MM.1S (cell line): Measurements from ENCODE around the gene TMEM184A.

Experiments
- DNase-seq: peaks from one replicate; pipeline ENCODE4 v3.0.0-alpha.2; 2015
- H2AFZ ChIP-seq: fragments of 300-600 bp; sonication (generic); 2 replicates; pipeline ENCODE4 v1.6.0; 2016; ENCODE audit warnings: antibody characterized with exemption, low read length
- H3F3A ChIP-seq: fragments of 300-600 bp; sonication (generic); 2 replicates; pipeline ENCODE4 v1.6.1; 2016; ENCODE audit warnings: mild to moderate bottlenecking, antibody characterized with exemption, low read length, moderate library complexity, mixed read lengths; ENCODE audit not compliant: insufficient read depth
- H3K27ac ChIP-seq: fragments of 300-600 bp; sonication (generic); 2 replicates; pipeline ENCODE4 v1.5.1; 2016; ENCODE audit warnings: mild to moderate bottlenecking, low read length
- H3K27me3 ChIP-seq: fragments of 300-600 bp; sonication (generic); replicated peaks from 2 replicates; pipeline ENCODE4 v1.6.0; 2016; ENCODE audit warnings: low read length; ENCODE audit not compliant: insufficient read depth
- H3K36me3 ChIP-seq: fragments of 300-600 bp; sonication (generic); replicated peaks from 2 replicates; pipeline ENCODE4 v1.6.1; 2016; ENCODE audit warnings: mild to moderate bottlenecking, low read length, mixed read lengths; ENCODE audit not compliant: insufficient read depth
- H3K4me1 ChIP-seq: fragments of 300-600 bp; sonication (generic); 2 replicates; pipeline ENCODE4 v1.6.1; 2016; ENCODE audit warnings: low read length, mixed read lengths
- H3K4me2 ChIP-seq: fragments of 300-600 bp; sonication (generic); 2 replicates; pipeline ENCODE4 v1.6.0; 2016; ENCODE audit warnings: low read depth, low read length
- H3K4me3 ChIP-seq: fragments of 300-600 bp; sonication (generic); 2 replicates; pipeline ENCODE4 v1.5.1; 2016; ENCODE audit warnings: low read length, mixed read lengths
- H3K79me2 ChIP-seq: fragments of 300-600 bp; sonication (generic); 2 replicates; pipeline ENCODE4 v1.6.1; 2016; ENCODE audit warnings: mixed run types, low read length, mixed read lengths
- H3K9ac ChIP-seq: fragments of 300-600 bp; sonication (generic); 2 replicates; pipeline ENCODE4 v1.6.1; 2016; ENCODE audit warnings: low read length, mixed read lengths
- H3K9me2 ChIP-seq: fragments of 300-600 bp; sonication (generic); replicated peaks from 2 replicates; pipeline ENCODE4 v1.6.1; 2016; ENCODE audit warnings: mild to moderate bottlenecking, low read length, mixed read lengths; ENCODE audit not compliant: insufficient read depth
- H3K9me3 ChIP-seq: fragments of 300-600 bp; sonication (generic); replicated peaks from 2 replicates; pipeline ENCODE4 v1.6.1; 2016; ENCODE audit warnings: mild to moderate bottlenecking, low read length, mixed read lengths; ENCODE audit not compliant: insufficient read depth
- H4K20me1 ChIP-seq: fragments of 300-600 bp; sonication (generic); 2 replicates; pipeline ENCODE4 v1.6.1; 2016; ENCODE audit warnings: mild to moderate bottlenecking, low read length, moderate library complexity, mixed read lengths; ENCODE audit not compliant: insufficient read depth
- CTCF ChIP-seq: fragments of 300-600 bp; sonication (generic); IDR thresholded peaks from 2 replicates; pipeline ENCODE4 v1.5.1; 2016; ENCODE audit warnings: antibody characterized with exemption, low read length, mixed read lengths
- EZH2 ChIP-seq: fragments of 300-600 bp; sonication (generic); optimal IDR thresholded peaks from 2 replicates; pipeline ENCODE3; 2017; ENCODE audit warnings: low read depth, mild to moderate bottlenecking, antibody characterized with exemption, low read length, mixed read lengths
- EZH2phosphoT487 ChIP-seq: fragments of 300-600 bp; sonication (generic); IDR thresholded peaks from 2 replicates; pipeline ENCODE4 v1.6.1; 2018; ENCODE audit warnings: antibody characterized with exemption, low read length

The TMEM184A gene

GRCh38 chr7:1602386-1602785, 46.4 kb upstream of the TMEM184A start:
- Histone ChIP-seq H4K20me1 (no peaks in the 10 kb centered on the region), H3K9me2 (no peaks in the 10 kb centered on the region), H3K36me3 (no peaks in the 10 kb centered on the region), H3F3A (no peaks in the 10 kb centered on the region), H3K27me3 (peaks cover 92% of the 10 kb centered on the region), H3K4me1 (no peaks in the 10 kb centered on the region), H3K79me2 (no peaks in the 10 kb centered on the region), H3K4me3 (no peak overlapping the region), H3K4me2 (no peak overlapping the region), H3K27ac (no peak overlapping the region), H3K9me3 (no peaks in the 10 kb centered on the region), H2AFZ (no peak overlapping the region), H3K9ac (no peak overlapping the region)
- DNase-seq: no peak
- TF ChIP-seq CTCF (no peak), EZH2 (no peak), EZH2phosphoT487 (no peak)

GRCh38 chr7:1601956-1602355, 46.0 kb upstream of the TMEM184A start:
- Histone ChIP-seq H3K27me3 (peaks cover 92% of the 10 kb centered on the region), H3K4me3 (no peak overlapping the region), H2AFZ (no peak overlapping the region), H3K27ac (no peak overlapping the region), H3K4me1 (no peaks in the 10 kb centered on the region), H3K4me2 (no peak overlapping the region), H3K9ac (no peak overlapping the region), H3K9me2 (no peaks in the 10 kb centered on the region), H3F3A (no peaks in the 10 kb centered on the region), H4K20me1 (no peaks in the 10 kb centered on the region), H3K79me2 (no peaks in the 10 kb centered on the region), H3K36me3 (no peaks in the 10 kb centered on the region), H3K9me3 (no peaks in the 10 kb centered on the region)
- DNase-seq: no peak
- no peak for TF ChIP-seq EZH2
- TF ChIP-seq EZH2phosphoT487: no peak
- TF ChIP-seq CTCF: no peak

- no peak for TF ChIP-seq EZH2phosphoT487
- no peak for TF ChIP-seq EZH2
- no peak for TF ChIP-seq CTCF
- Histone ChIP-seq H4K20me1 (no peaks in the 10 kb centered on the region), H3K9me3 (no peaks in the 10 kb centered on the region), H3K9ac (no peak overlapping the region), H3K4me2 (no peak overlapping the region), H3K9me2 (no peaks in the 10 kb centered on the region), H2AFZ (no peak overlapping the region), H3K4me3 (no peak overlapping the region), H3K36me3 (no peaks in the 10 kb centered on the region), H3K27ac (no peak overlapping the region), H3K4me1 (no peaks in the 10 kb centered on the region), H3F3A (no peaks in the 10 kb centered on the region), H3K27me3 (peaks cover 98% of the 10 kb centered on the region), H3K79me2 (no peaks in the 10 kb centered on the region)
- no peak for DNase-seq
Observed at GRCh38 chr7:1599640-1600395, 43.8 kb upstream of the TMEM184A start.
